Purkinje cell (primary cell): ENCODE data around the gene SHROOM3. TPM values are rescaled to one million over a fixed set of nuclear protein-coding genes. Genes with fewer than 3 reads are reported as not detected.

Experiments used
- polyA plus RNA-seq: library from polyadenylated mRNA; unstranded; fragments of >200 nt; fragmentation: Nextera tagmentation; gene quantifications from 2 replicates; pipeline ENCODE4 v1.2.1, GENCODE V29; 2014

SHROOM3 gene
- 0.18 and 0.69 TPM in 2 replicates for polyA plus RNA-seq

GRCh38 chr4:76434901-76435527 is at the start of gene SHROOM3:
Gene SHROOM3 (plus strand): TSS chr4:76435229. CDS start chr4:76436053, 824 bp downstream.

GRCh38 chr4:76420762-76421581 is 14.1 kb upstream of the SHROOM3 start, which contains the start of gene CCDC158:
Gene CCDC158 (minus strand): TSS chr4:76421141. CDS start chr4:76403207, 17,934 bp downstream.

Other genes with a start within 250 kb of the SHROOM3 start
- gene SCARB2, start 221.4 kb upstream of the SHROOM3 start, polyA plus RNA-seq, result 48.9 and 49.9 TPM in 2 replicates
- 11.6 and 18.3 TPM in 2 replicates for gene FAM47E, start 183.5 kb upstream of the SHROOM3 start, polyA plus RNA-seq
- 0.16 TPM in 1 of 2 replicates, not detected in the other for gene STBD1, start 128.5 kb upstream of the SHROOM3 start, polyA plus RNA-seq
- gene CCDC158, start 14.1 kb upstream of the SHROOM3 start, polyA plus RNA-seq, result 0.73 TPM in 1 of 2 replicates, not detected in the other